GM12875 (cell line): ENCODE results near the gene CELF2.

Source experiments
- H3K4me3 ChIP-seq: one replicate; pipeline ENCODE4 v1.5.1; 2011; ENCODE audit warnings: low read depth, low read length, control low read depth
- TF ChIP-seq, protein P1 (sequence below): IDR thresholded peaks from 2 replicates; pipeline ENCODE4 v1.5.1; 2011; ENCODE audit warnings: low read depth, mild to moderate bottlenecking, control low read depth, inconsistent platforms, low read length, moderate library complexity, borderline replicate concordance; ENCODE audit not compliant: insufficient read depth

CELF2 gene

DNA sequence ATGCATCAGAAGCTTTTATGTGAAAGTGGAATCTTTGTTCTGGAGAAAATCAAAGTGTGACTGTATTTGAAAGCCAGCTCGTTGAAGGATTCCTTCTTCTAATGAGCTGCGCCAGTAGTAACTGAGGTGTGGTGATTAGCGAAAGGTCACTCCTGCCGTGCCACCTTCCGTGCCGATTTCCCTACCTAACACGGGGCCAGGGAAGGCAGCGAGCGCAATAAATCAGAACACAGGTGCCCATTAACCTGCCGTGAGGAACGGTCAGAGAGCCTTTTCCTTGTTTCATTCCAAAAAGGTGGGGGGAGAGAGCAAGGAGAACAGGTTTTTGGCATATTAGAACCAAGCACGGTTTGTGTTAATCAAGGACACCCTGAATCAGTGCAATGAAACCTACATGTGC is 258.0 kb downstream of the CELF2 start:
- TF ChIP-seq, protein P1, sequence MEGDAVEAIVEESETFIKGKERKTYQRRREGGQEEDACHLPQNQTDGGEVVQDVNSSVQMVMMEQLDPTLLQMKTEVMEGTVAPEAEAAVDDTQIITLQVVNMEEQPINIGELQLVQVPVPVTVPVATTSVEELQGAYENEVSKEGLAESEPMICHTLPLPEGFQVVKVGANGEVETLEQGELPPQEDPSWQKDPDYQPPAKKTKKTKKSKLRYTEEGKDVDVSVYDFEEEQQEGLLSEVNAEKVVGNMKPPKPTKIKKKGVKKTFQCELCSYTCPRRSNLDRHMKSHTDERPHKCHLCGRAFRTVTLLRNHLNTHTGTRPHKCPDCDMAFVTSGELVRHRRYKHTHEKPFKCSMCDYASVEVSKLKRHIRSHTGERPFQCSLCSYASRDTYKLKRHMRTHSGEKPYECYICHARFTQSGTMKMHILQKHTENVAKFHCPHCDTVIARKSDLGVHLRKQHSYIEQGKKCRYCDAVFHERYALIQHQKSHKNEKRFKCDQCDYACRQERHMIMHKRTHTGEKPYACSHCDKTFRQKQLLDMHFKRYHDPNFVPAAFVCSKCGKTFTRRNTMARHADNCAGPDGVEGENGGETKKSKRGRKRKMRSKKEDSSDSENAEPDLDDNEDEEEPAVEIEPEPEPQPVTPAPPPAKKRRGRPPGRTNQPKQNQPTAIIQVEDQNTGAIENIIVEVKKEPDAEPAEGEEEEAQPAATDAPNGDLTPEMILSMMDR, result no peak
- H3K4me3 ChIP-seq, result no peak overlapping the region

- TF ChIP-seq, protein P1, result no peak
- no peak overlapping the region for H3K4me3 ChIP-seq
Observed at GRCh38 chr10:11276449-11276990, 258.8 kb downstream of the CELF2 start.

DNA sequence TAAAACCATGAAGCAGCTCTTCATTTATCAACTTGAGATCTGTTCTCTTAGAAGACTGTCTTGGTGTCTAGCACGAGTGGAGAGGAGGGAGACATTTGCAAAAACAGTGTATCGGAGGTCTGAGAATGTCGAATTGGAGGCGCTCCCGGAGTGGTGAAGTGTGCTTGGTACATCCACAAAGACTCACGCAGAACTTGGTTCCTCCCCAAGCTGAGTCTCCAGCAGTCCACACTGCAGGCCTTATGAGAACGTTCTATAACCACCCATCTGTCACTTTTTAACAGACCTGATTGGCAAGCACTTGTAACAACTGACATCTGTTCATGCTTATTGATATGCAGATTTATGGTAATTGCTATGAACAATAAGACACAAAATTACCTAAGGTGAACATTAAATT is 261.6 kb downstream of the CELF2 start:
- TF ChIP-seq, protein P1, result no peak
- H3K4me3 ChIP-seq, result no peak overlapping the region

- TF ChIP-seq, protein P1, result no peak
- H3K4me3 ChIP-seq, result no peak overlapping the region
Observed at GRCh38 chr10:11280187-11280932, 262.7 kb downstream of the CELF2 start.

- TF ChIP-seq, protein P1, result no peak
- H3K4me3 ChIP-seq, result no peak overlapping the region
Observed at GRCh38 chr10:11282156-11282555, 264.5 kb downstream of the CELF2 start.

DNA sequence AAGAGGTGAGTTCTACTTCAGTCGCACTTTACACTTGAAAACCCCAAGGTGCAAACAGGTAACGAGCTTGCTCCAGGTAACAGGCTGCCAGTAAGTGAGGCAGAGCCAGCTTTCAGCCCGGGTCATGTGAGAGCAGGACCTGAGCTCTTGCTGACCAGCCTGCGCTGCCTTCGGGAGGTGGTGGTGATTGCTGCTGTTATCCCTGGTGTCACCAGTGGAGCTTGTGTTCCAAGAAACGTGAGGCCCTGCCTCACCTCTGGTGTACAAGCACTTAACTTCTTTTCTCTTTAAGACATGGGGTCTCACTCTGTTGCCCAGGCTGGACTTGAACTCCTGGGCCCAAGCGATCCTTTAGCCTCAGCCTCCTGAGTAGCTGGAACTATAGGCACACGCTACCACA is 265.0 kb downstream of the CELF2 start:
- no peak overlapping the region for H3K4me3 ChIP-seq
- TF ChIP-seq, protein P1, result no peak

DNA sequence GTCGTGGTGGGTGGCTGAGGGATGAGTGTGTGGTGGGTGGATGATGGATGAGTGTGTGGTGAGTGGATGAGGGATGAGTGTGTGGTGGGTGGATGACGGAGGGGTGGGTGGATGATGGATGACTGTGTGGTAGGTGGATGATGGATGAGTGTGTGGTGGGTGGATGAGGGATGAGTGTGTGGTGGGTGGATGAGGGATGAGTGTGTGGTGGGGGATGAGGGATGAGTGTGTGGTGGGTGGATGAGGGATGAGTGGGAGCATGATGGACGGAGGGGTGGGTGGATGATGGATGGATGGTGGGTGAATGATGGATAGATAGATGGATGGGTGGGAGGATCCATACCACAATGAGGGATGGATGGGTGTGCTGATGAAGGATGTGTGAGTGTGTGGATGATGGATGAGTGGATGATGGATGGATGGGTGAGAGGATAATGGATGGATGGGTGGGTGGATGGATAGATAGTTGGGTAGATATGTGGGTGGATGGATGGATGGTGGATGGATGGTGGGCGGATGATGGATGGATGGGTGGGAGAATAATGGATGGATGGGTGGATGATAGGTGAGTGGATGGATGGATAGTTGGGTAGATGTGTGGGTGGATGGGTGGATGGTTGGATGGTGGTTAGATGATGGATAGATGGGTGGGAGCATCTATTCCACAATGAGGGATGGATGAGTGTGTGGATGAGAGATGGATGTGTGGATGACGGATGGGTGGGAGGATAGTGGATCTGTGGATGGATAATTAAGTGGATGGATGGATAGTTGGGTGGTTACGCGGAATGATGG is 266.8 kb downstream of the CELF2 start:
- TF ChIP-seq, protein P1, result no peak
- H3K4me3 ChIP-seq, result no peak overlapping the region
